ENCODE results near the gene ATXN7L2. TPM values are rescaled to one million over a fixed set of nuclear protein-coding genes. Genes with fewer than 3 reads are reported as not detected.

The ATXN7L2 gene
- total and polyA plus RNA-seq, 10 of the 15 experiments (the other 5 are each of a cell fraction or from before 2014, with no cell fraction given) = 0.27 to 7.4 (median 4.9) TPM

GRCh38 chr1:109481646-109482045 lies 2.1 kb upstream of the ATXN7L2 start:
- intact Hi-C loops (cut with micrococcal nuclease; ENCODE audit: unreplicated experiment) = no loop called here
- no peak for FAIRE-seq
- RAD21 ChIA-PET (ENCODE audit: unreplicated experiment) = interaction anchor here (1.3 to 2.2 kb wide), 3 partner anchors 51 to 67 kb away, joined by 4 to 21 read pairs (median 4); partner anchors contain the start of gene GNAI3
- TF ChIP-seq HDAC6 (IDR thresholded peaks at IDR 0.05; ENCODE audit: unreplicated experiment) = no peak
- no peak for TF ChIP-seq STAT3 (IDR thresholded peaks at IDR 0.05; ENCODE audit: low read depth, low read length)
- no peak for TF ChIP-seq MXI1 (IDR thresholded peaks at IDR 0.05; ENCODE audit: low read depth, low read length)
- no peak for TF ChIP-seq BCL11A (IDR thresholded peaks at IDR 0.05; ENCODE audit: low read depth, low read length)
- no peak for TF ChIP-seq PAX5 (IDR thresholded peaks at IDR 0.05; ENCODE audit: borderline replicate concordance, low read depth, low read length)
- TF ChIP-seq RAD21 (IDR thresholded peaks at IDR 0.05; ENCODE audit: insufficient read depth, low read depth, low read length) = no peak
- no peak for TF ChIP-seq ETV6 (conservative IDR thresholded peaks at IDR 0.05 in 1 of 2, IDR thresholded peaks at IDR 0.05 in 1 of 2; ENCODE audit: borderline replicate concordance in 1 of 2, low read depth in 1 of 2)
- no peak for TF ChIP-seq IRF3 (IDR thresholded peaks at IDR 0.05)
- no peak for TF ChIP-seq ZSCAN29 (IDR thresholded peaks at IDR 0.05)
- TF ChIP-seq CTCF (IDR thresholded peaks at IDR 0.05 in 2 of 3, conservative IDR thresholded peaks at IDR 0.05 in 1 of 3; ENCODE audit: control insufficient read depth in 2 of 3, extremely low read depth in 1 of 3, insufficient read depth in 1 of 3, low read depth in 3 of 3, low read length in 3 of 3) = no peak
- TF ChIP-seq PBX3 (IDR thresholded peaks at IDR 0.05; ENCODE audit: insufficient replicate concordance, low read depth, low read length) = no peak
- no peak for TF ChIP-seq POLR2AphosphoS5 (IDR thresholded peaks at IDR 0.05; ENCODE audit: low read length)
- TF ChIP-seq JUND (IDR thresholded peaks at IDR 0.05; ENCODE audit: low read depth, low read length) = no peak
- TF ChIP-seq NKRF (conservative IDR thresholded peaks at IDR 0.05) = no peak

More at GRCh38 chr1:109481646-109482045, 2.1 kb upstream of the ATXN7L2 start:
- no peak overlapping the region for H3K4me3 ChIP-seq
- BruUV-seq (replicated peaks) = no TSS peak
- no peaks in the 10 kb centered on the region for H3K9me3 ChIP-seq (replicated peaks; ENCODE audit: control insufficient read depth, insufficient read depth, low read length)
- in situ Hi-C loops (cut with MboI) = no loop called here
- ATAC-seq (no peak), DNase-seq (ENCODE audit: low read depth, low spot score) (no peak)
- H3K36me3 ChIP-seq (ENCODE audit: control insufficient read depth in 2 of 2, insufficient read depth in 2 of 2, low read length in 1 of 2) = no peaks in the 10 kb centered on the region; a peak in 1 of 4 replicates
- WGBS (ENCODE audit: insufficient coverage, insufficient replicate concordance, low lambda C conversion rate, missing lambda C conversion rate) = 0% methylated on average over 2 of the region's 2 CpGs
- no peak overlapping the region for H3K9ac ChIP-seq (ENCODE audit: control insufficient read depth, insufficient read depth, low read length)
- peaks cover 10% of the 10 kb centered on the region for H3K4me1 ChIP-seq (ENCODE audit: control insufficient read depth, insufficient read depth, low read length)
- peaks cover 9% of the 10 kb centered on the region for H3K79me2 ChIP-seq (ENCODE audit: control insufficient read depth, insufficient read depth, low read length)
- H2AFZ ChIP-seq (ENCODE audit: control insufficient read depth, low read depth, low read length) = no peak overlapping the region
- no peak overlapping the region for H3K27ac ChIP-seq (ENCODE audit: control insufficient read depth, insufficient read depth)
- H3K4me2 ChIP-seq (ENCODE audit: control insufficient read depth, insufficient read depth) = no peak overlapping the region
- SMC1A ChIA-PET (ENCODE audit: uncharacterized antibody, unreplicated experiment) = interaction anchor here (0.8 to 5.0 kb wide), 4 partner anchors 16 to 54 kb away, joined by 3 to 55 read pairs (median 5); no protein-coding TSS in a partner anchor
- POLR2A ChIA-PET = no interaction called here
- no peaks in the 10 kb centered on the region for H4K20me1 ChIP-seq (ENCODE audit: control insufficient read depth, insufficient read depth)
- peaks cover 0 to 3% of the 10 kb centered on the region in 2 experiments for H3K27me3 ChIP-seq (replicated peaks in 1 of 2; ENCODE audit: control insufficient read depth in 2 of 2, insufficient read depth in 2 of 2, low read length in 1 of 2)
- CTCF ChIA-PET = interaction anchor here (0.9 to 5.7 kb wide), 4 partner anchors 12 to 199 kb away, joined by 3 to 91 read pairs (median 28); partner anchors contain the start of genes CYB561D1 and PSRC1

Data from GM12878 (cell line).